Small intestine (tissue), 7 donors: ENCODE measurements around the gene SLC35F1. TPM values are rescaled to one million over a fixed set of nuclear protein-coding genes. Genes with fewer than 3 reads are reported as not detected.

ENCODE experiments used
- DNase-seq, 2 donors: peaks; one replicate each; pipeline versions ENCODE4 v3.0.0 to v3.0.0-alpha.2; 2013
- FAIRE-seq: peaks from 2 replicates; lab custom pipeline; 2012; peaks lifted over from hg19 to GRCh38; lab: Jason Lieb, UNC
- H3K27ac ChIP-seq, 3 donors: one replicate each; pipeline ENCODE4 v1.5.1; 2013; ENCODE audit warnings: low read length in 2 of 3, mild to moderate bottlenecking in 2 of 3, control low read depth in 1 of 3, inconsistent platforms in 1 of 3, low read depth in 1 of 3, moderate library complexity in 1 of 3
- H3K27me3 ChIP-seq, 3 donors: one replicate each; pipeline ENCODE4 v1.6.1; 2013; ENCODE audit warnings: low read length in 3 of 3, inconsistent platforms in 1 of 3; ENCODE audit not compliant: control insufficient read depth in 3 of 3, insufficient read depth in 3 of 3
- H3K36me3 ChIP-seq, 3 donors: one replicate each; pipeline ENCODE4 v1.6.1; 2013; ENCODE audit warnings: low read length in 3 of 3, inconsistent platforms in 1 of 3, low read depth in 1 of 3, mild to moderate bottlenecking in 1 of 3, moderate library complexity in 1 of 3; ENCODE audit not compliant: control insufficient read depth in 3 of 3, insufficient read depth in 2 of 3
- H3K4me1 ChIP-seq, 3 donors: one replicate each; pipeline ENCODE4 v1.6.1; 2013; ENCODE audit warnings: low read length in 2 of 3, inconsistent platforms in 1 of 3, low read depth in 1 of 3, mild to moderate bottlenecking in 1 of 3, moderate library complexity in 1 of 3; ENCODE audit not compliant: control insufficient read depth in 3 of 3, insufficient read depth in 2 of 3
- H3K4me3 ChIP-seq, 3 donors: one replicate each; pipeline ENCODE4 v1.5.1; 2013; ENCODE audit warnings: low read length in 3 of 3, control low read depth in 1 of 3, inconsistent platforms in 1 of 3, low read depth in 1 of 3, mild to moderate bottlenecking in 1 of 3, moderate library complexity in 1 of 3
- H3K9me3 ChIP-seq, 2 donors: one replicate each; pipeline ENCODE4 v1.6.1; 2013; ENCODE audit warnings: low read depth in 1 of 2, low read length in 1 of 2; ENCODE audit not compliant: control insufficient read depth in 2 of 2, insufficient read depth in 1 of 2
- WGBS, 3 donors: extraction: QIAGEN DNeasy Blood & Tissue Kit; methylation state at CpG; one replicate each; pipeline ENCODE4 v1.1.7; 2013; 5-methylcytosine and 5-hydroxymethylcytosine counted together
- polyA plus RNA-seq, 4 donors: library from polyadenylated mRNA; stranded (reverse) in 3 of 4; unstranded in 1 of 4; fragments of 200-250 nt in 3 of 4; fragments of 120-200 nt in 1 of 4; gene quantifications; one replicate each; pipeline versions ENCODE4 v1.2.1 to v1.2.3, GENCODE V29; 2013
- donor health status: healthy with polysubstance abuse.
- donor health status: control.
- donor health status: control.
- donor health status: Bipolar disorder and iron deficiency.
- donor health status: healthy.

Gene SLC35F1
- polyA plus RNA-seq, 4 donors = 0.27 to 1.0 (median 0.85) TPM; not detected in 1

DNA sequence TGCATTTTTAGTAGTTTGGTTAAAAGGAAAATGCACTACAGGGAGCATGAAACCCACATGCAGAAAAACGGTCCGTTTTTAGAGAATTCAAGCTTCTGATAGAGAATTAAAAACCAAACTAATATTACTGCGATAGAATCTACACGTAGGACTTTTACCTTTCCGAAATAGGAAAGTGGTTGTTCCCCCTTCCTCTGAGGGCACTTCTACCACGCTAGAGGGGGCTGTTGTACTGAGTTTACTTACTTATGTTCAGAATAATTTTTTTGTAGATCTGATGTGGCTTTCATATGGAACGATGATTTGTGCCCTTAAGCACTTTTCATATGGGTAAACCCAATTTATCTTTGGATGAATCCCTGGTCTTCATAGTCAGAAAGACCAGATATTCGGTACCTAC lies 376.7 kb downstream of the SLC35F1 start:
- Histone ChIP-seq H3K4me1 (no peaks in the 10 kb centered on the region), H3K36me3 (no peaks in the 10 kb centered on the region), H3K27me3 (no peaks in the 10 kb centered on the region), H3K9me3 (no peaks in the 10 kb centered on the region), H3K27ac (no peak overlapping the region), H3K4me3 (no peak overlapping the region)
- DNase-seq (peak; percentile 14 to 22), FAIRE-seq (no peak)
- WGBS, 3 donors = 28 to 35% (median 31%) methylated on average over 8 of the region's 8 CpGs

DNA sequence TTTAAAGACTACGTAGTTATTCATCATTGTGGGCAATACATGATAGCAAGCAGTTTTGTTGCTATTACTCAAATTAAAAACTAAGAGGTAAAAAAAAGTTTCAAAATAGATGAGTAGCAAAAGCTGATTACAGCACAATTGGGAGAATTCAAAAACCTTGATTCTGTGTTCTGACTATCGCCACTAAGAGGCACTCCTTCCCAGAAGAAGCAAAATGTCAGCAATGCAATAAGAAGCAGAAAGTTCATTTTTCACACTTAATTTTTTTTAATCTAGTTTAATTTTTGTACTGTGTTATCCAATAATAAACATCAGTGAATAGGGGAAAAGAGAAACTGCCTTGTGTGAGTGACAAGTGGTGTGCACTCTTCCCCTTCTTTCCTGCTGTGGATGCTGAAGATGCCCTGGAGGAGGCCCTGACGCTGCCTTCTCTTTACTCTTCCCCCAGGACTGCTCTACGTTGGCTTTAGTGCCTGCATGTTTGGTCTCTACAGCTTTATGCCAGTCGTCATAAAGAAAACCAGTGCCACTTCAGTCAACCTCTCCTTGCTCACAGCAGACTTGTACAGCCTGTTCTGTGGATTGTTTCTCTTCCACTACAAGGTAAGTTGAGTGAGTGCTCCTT lies 377.8 kb downstream of the SLC35F1 start:
- no peaks in the 10 kb centered on the region for H3K36me3 ChIP-seq
- no peaks in the 10 kb centered on the region for H3K27me3 ChIP-seq
- no peaks in the 10 kb centered on the region for H3K4me1 ChIP-seq
- FAIRE-seq = no peak
- H3K4me3 ChIP-seq = no peak overlapping the region
- DNase-seq = no peak
- WGBS, 3 donors = 60 to 74% (median 69%) methylated on average over 5 of the region's 5 CpGs
- H3K27ac ChIP-seq = no peak overlapping the region
- H3K9me3 ChIP-seq = no peaks in the 10 kb centered on the region

DNA sequence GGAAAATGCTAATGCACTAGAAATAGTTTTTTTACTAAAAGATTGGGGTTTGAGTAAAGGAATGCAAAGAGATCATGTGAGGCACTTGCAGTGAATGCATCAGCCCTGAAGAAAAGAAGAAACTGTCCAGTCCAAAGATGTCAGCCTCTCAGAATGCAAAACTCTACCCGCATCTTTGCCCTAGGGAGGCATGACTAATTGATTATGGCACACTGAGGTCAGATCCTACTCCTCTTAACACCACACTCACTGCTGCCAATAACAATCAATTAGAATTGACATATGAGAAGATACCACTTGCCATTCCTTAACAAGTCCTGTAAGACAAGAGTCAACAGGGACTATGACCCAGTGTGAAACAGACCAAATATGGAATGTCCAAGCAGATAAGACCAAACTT lies 378.7 kb downstream of the SLC35F1 start:
- Histone ChIP-seq H3K36me3 (no peaks in the 10 kb centered on the region), H3K4me3 (no peak overlapping the region), H3K27ac (no peak overlapping the region), H3K27me3 (no peaks in the 10 kb centered on the region), H3K4me1 (no peaks in the 10 kb centered on the region), H3K9me3 (no peaks in the 10 kb centered on the region)
- WGBS, 3 donors = 75 to 86% (median 78%) methylated on average over 1 of the region's 1 CpG
- no peak for FAIRE-seq
- DNase-seq = no peak

DNA sequence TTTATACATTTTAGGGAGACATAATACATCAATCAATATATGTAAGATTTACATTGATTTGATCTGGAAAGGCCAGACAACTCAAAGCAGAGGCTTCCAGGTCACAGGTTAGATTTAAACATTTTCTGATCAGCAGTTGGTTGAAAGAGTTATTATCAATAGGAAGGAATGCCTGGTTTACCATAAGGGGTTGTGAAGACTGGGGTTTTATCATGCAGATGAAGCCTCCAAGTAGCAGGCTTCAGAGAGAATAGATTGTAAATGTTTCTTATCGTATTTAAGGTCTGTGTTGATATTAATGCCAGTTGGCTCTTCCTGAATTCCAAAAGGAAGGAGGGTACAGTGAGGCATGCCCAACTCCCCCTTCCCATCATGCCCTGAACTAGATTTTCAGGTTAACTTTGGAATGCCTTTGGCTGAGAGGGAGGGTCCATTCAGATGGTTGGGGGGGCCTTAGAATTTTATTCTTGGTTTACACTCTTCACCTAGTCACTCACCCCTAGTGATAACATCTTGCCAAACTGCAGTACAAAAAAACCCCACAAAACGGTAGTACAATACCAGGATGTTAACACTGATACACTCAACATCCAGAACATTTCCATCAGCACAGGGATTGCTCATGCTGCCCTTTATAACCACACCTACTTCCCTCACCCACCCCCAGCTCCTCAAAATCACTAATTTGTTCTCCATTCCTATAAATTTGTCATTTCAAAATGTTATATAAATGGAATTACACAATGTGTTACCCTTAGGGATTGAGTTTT lies 381.5 kb downstream of the SLC35F1 start:
- FAIRE-seq = no peak
- DNase-seq = no peak
- no peak overlapping the region for H3K27ac ChIP-seq

DNA sequence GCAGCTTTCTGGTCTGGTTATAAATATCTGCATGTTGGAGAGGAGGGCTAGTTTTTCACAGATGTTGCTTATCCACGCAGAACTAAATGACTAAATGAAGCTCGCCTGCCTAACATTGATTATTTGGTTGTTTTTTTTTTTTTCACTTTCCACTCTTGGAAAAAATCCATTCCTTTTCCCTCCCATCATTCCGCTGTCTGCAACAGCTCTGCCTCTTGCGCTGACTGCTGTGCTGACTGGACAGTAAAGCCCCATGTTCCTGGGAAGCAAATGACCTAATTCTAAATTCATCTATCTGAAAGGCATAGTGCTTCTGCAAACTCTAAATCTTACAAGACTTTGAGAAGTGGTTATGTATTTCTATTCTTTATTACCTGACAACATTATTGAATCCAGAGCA lies 385.5 kb downstream of the SLC35F1 start:
- Histone ChIP-seq H3K4me3 (no peak overlapping the region), H3K9me3 (no peaks in the 10 kb centered on the region), H3K27ac (no peak overlapping the region), H3K27me3 (no peaks in the 10 kb centered on the region), H3K36me3 (no peaks in the 10 kb centered on the region), H3K4me1 (no peaks in the 10 kb centered on the region)
- FAIRE-seq = no peak
- no peak for DNase-seq
- WGBS, 3 donors = 59 to 72% (median 67%) methylated on average over 4 of the region's 4 CpGs

More for the DNA sequence above, 381.5 kb downstream of the SLC35F1 start:
- no peak overlapping the region for H3K4me3 ChIP-seq
- H3K4me1 ChIP-seq = no peaks in the 10 kb centered on the region
- no peaks in the 10 kb centered on the region for H3K27me3 ChIP-seq
- 54 to 73% (median 62%) methylated on average over 2 of the region's 2 CpGs for WGBS, 3 donors
- H3K36me3 ChIP-seq = no peaks in the 10 kb centered on the region
- H3K9me3 ChIP-seq = no peaks in the 10 kb centered on the region

DNA sequence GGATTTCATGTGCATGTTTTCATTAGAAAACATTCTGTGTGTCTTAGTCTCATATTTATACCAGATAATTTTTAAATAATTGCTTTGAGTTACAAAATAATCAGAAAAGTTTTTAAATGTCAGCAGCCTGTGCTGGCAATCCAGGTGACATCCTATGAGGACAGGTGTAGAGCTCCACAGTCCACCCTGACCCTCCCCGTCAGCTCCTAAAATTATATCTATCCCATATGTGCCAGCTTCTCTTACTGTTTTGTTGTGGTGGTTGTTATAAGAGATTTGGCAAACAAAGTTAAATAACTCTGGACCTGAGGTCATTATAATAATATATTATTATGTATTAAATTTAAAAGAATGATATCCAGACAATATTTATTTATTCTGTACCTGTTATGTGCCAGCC lies 387.8 kb downstream of the SLC35F1 start:
- DNase-seq (no peak), FAIRE-seq (no peak)
- H3K4me1 ChIP-seq = no peaks in the 10 kb centered on the region
- H3K27ac ChIP-seq = no peak overlapping the region
- WGBS, 3 donors = 81 to 87% (median 82%) methylated on average over 1 of the region's 1 CpG
- H3K36me3 ChIP-seq = no peaks in the 10 kb centered on the region
- H3K4me3 ChIP-seq = no peak overlapping the region
- H3K27me3 ChIP-seq = no peaks in the 10 kb centered on the region
- no peaks in the 10 kb centered on the region for H3K9me3 ChIP-seq

DNA sequence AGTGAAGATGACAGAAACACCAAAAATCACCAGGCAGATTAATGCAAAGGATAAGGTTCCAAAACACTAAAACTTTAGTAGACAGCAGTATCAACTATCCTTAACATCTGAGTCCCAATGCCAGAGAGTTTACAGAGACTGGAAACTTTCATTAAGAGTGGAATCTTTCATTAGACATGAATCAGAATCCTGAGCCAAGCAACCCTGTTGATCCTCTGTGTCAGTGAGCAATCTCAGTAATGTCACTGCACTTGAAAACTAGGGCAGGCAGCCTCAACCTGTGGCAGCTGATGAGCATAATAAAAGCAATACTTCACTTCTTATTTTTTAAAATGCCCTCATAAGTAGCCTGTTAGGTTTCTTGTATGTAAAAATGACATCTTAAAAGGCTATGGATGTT lies 388.3 kb downstream of the SLC35F1 start:
- no peaks in the 10 kb centered on the region for H3K9me3 ChIP-seq
- no peak for FAIRE-seq
- H3K27me3 ChIP-seq = no peaks in the 10 kb centered on the region
- no peaks in the 10 kb centered on the region for H3K36me3 ChIP-seq
- H3K4me1 ChIP-seq = no peaks in the 10 kb centered on the region
- no peak overlapping the region for H3K4me3 ChIP-seq
- H3K27ac ChIP-seq = no peak overlapping the region
- DNase-seq = no peak

DNA sequence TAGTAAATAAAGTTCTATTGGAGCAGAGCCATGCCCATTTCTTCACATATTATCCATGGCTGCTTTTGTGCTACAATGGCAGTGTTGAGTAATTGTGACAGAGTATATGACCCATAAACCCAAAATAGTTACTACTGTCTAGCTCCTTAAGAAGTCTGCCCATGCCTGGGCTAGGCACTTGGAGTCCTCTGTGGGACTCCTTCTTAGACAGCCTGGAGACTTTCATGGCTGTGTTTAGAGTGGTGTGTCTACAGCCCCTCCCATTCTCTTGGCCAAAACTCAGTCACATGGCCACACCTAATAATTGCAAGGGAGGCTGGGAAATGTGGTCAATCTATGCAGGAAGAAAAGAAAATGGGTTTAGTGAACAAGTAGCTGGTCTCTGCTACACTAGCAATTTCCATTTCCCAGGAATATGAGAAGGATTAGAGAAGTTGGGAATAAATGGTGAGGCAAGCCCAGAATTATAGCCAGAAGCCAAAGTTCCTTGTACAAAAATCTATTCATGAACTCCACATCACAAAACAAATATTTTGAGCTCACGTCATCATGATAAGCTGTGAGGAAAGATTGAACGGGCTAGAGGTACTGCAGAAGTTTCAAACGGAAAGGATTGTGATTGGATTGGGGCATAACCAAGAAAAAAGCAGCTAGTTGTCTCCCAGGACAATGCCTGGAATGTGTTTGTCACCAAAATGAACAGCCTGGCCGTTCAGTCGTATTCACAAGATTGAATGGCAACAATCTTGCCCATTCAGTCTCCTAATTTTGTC lies 389.3 kb downstream of the SLC35F1 start:
- no peak for FAIRE-seq
- Histone ChIP-seq H3K36me3 (no peaks in the 10 kb centered on the region), H3K9me3 (no peaks in the 10 kb centered on the region), H3K27me3 (no peaks in the 10 kb centered on the region), H3K4me3 (no peak overlapping the region), H3K27ac (no peak overlapping the region), H3K4me1 (no peaks in the 10 kb centered on the region)
- WGBS, 3 donors = 40 to 65% (median 62%) methylated on average over 5 of the region's 5 CpGs
- DNase-seq = no peak
